ENCODE data around the gene ATP5F1E.
"Not testable (repeated sequence)": the region's sequence is repeated elsewhere in the genome, so short reads cannot be mapped to it uniquely, and the experiment has no call there.

Gene ATP5F1E

GRCh38 chr20:59019217-59019616 is 12.9 kb downstream of the ATP5F1E start, which contains the start of gene TUBB1:
Gene TUBB1 (plus strand): TSS chr20:59019429. CDS start chr20:59019523, 94 bp downstream.
- Mint-ChIP-seq H3K27ac (no peak within 1 kb of the TSS), H3K27me3 (no peaks in the 10 kb centered on the region), H3K4me3 (no peak within 1 kb of the TSS), H3K4me1 (ENCODE audit: low read depth) (peaks cover 29% of the 10 kb centered on the region), H3K9me3 (no peaks in the 10 kb centered on the region), H3K36me3 (ENCODE audit: low read depth) (peaks cover 20% of the 10 kb centered on the region)

- H3K27me3 Mint-ChIP-seq = no peaks in the 10 kb centered on the region
- H3K27ac Mint-ChIP-seq = no peak overlapping the region
- H3K9me3 Mint-ChIP-seq = no peaks in the 10 kb centered on the region
- H3K4me1 Mint-ChIP-seq (ENCODE audit: low read depth) = peaks cover 33% of the 10 kb centered on the region
- peaks cover 16% of the 10 kb centered on the region for H3K36me3 Mint-ChIP-seq (ENCODE audit: low read depth)
- H3K4me3 Mint-ChIP-seq = no peak overlapping the region
Measured at GRCh38 chr20:59018817-59019216, 13.3 kb downstream of the ATP5F1E start.

- Mint-ChIP-seq H3K4me3 (no peak overlapping the region), H3K27ac (peak overlapping the region; percentile 26)
Measured at GRCh38 chr20:59017493-59018231, 14.5 kb downstream of the ATP5F1E start.

GRCh38 chr20:59016795-59017492 is 15.2 kb downstream of the ATP5F1E start:
- H3K4me3 Mint-ChIP-seq = no peak overlapping the region
- no peaks in the 10 kb centered on the region for H3K9me3 Mint-ChIP-seq
- H3K36me3 Mint-ChIP-seq (ENCODE audit: low read depth) = no peaks in the 10 kb centered on the region
- H3K27me3 Mint-ChIP-seq = no peaks in the 10 kb centered on the region
- peaks cover 44% of the 10 kb centered on the region for H3K4me1 Mint-ChIP-seq (ENCODE audit: low read depth)
- H3K27ac Mint-ChIP-seq = peak overlapping the region; percentile 72

More at GRCh38 chr20:59017493-59018231, 14.5 kb downstream of the ATP5F1E start:
- Mint-ChIP-seq H3K27me3 (no peaks in the 10 kb centered on the region), H3K4me1 (ENCODE audit: low read depth) (peaks cover 41% of the 10 kb centered on the region), H3K9me3 (no peaks in the 10 kb centered on the region), H3K36me3 (ENCODE audit: low read depth) (peaks cover 5% of the 10 kb centered on the region)

DNA sequence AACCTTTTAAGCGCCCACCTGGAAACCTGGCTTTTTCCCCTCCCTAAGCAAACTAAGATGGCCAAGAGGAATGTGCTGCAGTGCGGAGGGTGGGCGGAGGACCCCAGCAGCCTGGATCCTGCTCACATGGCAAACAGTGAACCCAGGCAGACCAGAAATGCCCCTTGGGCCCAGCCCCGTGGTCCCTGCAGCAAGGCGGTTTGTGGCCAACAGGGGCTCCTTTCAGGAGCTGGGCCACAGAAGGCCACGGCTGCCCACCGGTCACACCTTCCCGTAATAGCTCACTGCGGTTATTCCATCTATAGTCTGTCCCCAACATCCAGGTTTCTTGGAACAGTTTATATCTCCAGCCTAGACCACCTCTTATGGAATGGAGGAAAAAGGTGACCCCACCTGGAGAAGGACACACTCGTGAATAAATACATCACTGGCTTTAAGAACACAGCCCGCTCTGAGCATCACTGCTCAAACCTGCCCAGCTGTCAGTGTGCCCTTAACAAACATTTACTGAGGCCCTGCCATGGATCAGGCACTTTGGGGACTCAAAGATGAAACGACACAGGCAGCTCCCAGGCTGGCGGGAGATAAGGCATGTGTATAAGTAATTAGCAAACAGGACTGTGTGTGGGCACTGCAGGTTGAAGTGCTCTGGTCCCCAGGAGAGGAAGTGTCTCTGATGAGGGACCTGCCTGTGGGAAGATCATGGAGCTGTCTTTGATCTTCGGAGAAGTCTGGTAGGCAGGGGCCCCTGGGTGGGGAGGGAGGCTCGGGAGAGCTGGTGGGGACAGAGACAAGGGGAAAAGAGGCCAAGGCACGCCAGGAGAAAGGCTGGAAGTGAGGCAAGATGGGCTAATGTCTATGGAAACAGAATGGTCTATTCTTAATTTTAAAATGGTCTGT is 16.1 kb downstream of the ATP5F1E start:
- H3K4me1 Mint-ChIP-seq (ENCODE audit: low read depth) = peaks cover 48% of the 10 kb centered on the region
- H3K27me3 Mint-ChIP-seq = no peaks in the 10 kb centered on the region
- peak overlapping the region; percentile 32 for H3K4me3 Mint-ChIP-seq
- H3K36me3 Mint-ChIP-seq (ENCODE audit: low read depth) = no peaks in the 10 kb centered on the region
- H3K27ac Mint-ChIP-seq = peak overlapping the region; percentile 72
- no peaks in the 10 kb centered on the region for H3K9me3 Mint-ChIP-seq

- H3K4me1 Mint-ChIP-seq (ENCODE audit: low read depth) = peaks cover 45% of the 10 kb centered on the region
Measured at GRCh38 chr20:59015411-59015810, 16.7 kb downstream of the ATP5F1E start.

DNA sequence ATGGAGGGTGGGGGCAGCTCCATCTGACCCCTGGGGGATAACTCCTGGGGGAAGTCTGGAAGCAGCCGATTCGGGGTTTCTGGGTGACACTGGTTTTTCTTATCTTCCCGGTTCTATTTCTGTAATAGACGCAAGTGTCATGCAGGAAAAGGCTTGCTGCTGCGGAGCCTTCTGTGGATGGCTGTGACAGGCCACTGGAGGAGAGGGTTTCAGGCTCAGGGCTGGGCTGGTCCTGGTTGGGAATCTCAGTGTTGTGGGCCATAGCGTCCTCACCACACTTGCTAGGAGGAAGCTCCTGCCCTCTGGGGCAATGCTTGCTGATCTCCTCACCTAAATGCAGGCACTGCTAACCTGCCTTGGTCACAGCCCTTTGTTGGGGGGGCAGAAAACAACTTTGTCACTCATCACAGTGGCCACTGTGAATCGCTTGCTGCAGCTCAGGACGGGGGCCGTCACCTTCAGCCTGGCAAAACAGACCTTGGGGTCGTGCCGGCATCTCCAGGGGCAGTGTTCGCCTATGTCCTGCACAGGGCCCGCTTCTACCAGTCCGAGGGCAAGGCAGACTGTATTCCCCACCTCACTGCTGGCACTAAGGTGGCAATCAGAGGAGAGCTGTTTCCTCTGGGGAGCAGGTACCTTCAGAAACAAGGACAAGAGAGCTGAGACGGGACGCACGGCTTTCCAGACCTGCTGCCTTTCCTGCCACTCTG is 17.3 kb downstream of the ATP5F1E start:
- Mint-ChIP-seq H3K27me3 (no peaks in the 10 kb centered on the region), H3K36me3 (ENCODE audit: low read depth) (no peaks in the 10 kb centered on the region), H3K27ac (peak overlapping the region; percentile 57), H3K9me3 (no peaks in the 10 kb centered on the region), H3K4me1 (ENCODE audit: low read depth) (peaks cover 45% of the 10 kb centered on the region), H3K4me3 (no peak overlapping the region)

More at GRCh38 chr20:59015411-59015810, 16.7 kb downstream of the ATP5F1E start:
- Mint-ChIP-seq H3K4me3 (no peak overlapping the region), H3K27me3 (no peaks in the 10 kb centered on the region), H3K27ac (no peak overlapping the region), H3K9me3 (no peaks in the 10 kb centered on the region), H3K36me3 (ENCODE audit: low read depth) (no peaks in the 10 kb centered on the region)

GRCh38 chr20:59013959-59014608 is 18.1 kb downstream of the ATP5F1E start:
- Mint-ChIP-seq H3K9me3 (no peaks in the 10 kb centered on the region), H3K27me3 (no peaks in the 10 kb centered on the region), H3K36me3 (ENCODE audit: low read depth) (no peaks in the 10 kb centered on the region), H3K4me1 (ENCODE audit: low read depth) (peaks cover 45% of the 10 kb centered on the region), H3K27ac (no peak overlapping the region), H3K4me3 (no peak overlapping the region)

DNA sequence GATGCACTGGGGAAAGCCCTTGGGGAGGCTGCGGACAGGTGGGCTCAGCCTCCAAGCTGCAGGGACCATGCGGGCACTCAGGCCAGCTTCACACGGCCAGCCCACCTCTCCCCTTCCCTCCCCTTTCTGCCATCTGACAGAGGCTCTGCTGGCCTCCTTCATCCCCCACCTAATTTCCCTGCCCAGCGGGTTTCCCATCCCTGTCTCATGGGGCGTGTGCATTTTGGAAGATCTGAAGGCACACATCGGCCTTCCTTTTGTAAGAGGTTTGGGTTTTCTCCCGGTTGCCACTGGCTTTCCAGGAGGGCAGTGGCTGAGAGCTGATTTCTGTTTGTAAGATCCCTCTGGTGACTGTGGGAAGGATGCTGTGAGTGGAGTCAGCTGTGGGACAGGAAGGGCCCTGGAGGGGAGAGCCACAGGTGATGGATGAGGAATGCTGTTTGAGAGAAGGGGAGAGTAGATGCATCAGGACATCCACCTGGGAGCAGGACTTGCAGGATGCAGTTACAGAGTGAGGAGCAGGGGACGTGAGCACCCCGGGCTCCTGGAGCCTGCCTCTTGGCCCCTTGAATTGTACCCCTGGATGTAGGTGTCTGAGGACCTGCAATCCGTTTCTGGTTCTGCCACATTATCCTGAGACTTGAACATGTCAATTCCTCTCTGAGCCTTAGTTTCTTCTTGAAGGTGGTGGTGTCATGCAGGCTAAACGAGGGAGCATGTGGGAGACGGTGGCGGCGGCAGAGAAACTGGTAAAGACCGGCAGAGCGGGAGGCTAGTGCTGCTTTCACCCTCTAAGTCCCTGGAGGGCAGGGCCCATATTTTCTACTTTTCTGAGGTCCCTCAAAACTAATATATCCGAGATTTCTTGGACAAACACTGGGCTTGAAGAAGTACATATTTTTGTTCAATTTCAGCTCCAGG is 18.8 kb downstream of the ATP5F1E start:
- Mint-ChIP-seq H3K27me3 (no peaks in the 10 kb centered on the region), H3K4me1 (ENCODE audit: low read depth) (peaks cover 45% of the 10 kb centered on the region), H3K9me3 (no peaks in the 10 kb centered on the region), H3K27ac (no peak overlapping the region), H3K36me3 (ENCODE audit: low read depth) (no peaks in the 10 kb centered on the region), H3K4me3 (no peak overlapping the region)

GRCh38 chr20:59011874-59012157 is 20.3 kb downstream of the ATP5F1E start:
- H3K27ac Mint-ChIP-seq = not testable (repeated sequence)

GRCh38 chr20:59010995-59011873 is 20.9 kb downstream of the ATP5F1E start:
- Mint-ChIP-seq H3K36me3 (ENCODE audit: low read depth) (no peaks in the 10 kb centered on the region), H3K4me1 (ENCODE audit: low read depth) (peaks cover 32% of the 10 kb centered on the region), H3K4me3 (no peak overlapping the region), H3K27me3 (no peaks in the 10 kb centered on the region), H3K9me3 (no peaks in the 10 kb centered on the region), H3K27ac (no peak overlapping the region)

More at GRCh38 chr20:59011874-59012157, 20.3 kb downstream of the ATP5F1E start:
- H3K36me3 Mint-ChIP-seq (ENCODE audit: low read depth); H3K27me3 Mint-ChIP-seq; H3K4me3 Mint-ChIP-seq; H3K9me3 Mint-ChIP-seq: not testable (repeated sequence)
- H3K4me1 Mint-ChIP-seq (ENCODE audit: low read depth) = peaks cover 38% of the 10 kb centered on the region

GRCh38 chr20:59010321-59010994 is 21.7 kb downstream of the ATP5F1E start:
- H3K36me3 Mint-ChIP-seq (ENCODE audit: low read depth) = no peaks in the 10 kb centered on the region
- H3K4me3 Mint-ChIP-seq = no peak overlapping the region
- H3K9me3 Mint-ChIP-seq = no peaks in the 10 kb centered on the region
- H3K4me1 Mint-ChIP-seq (ENCODE audit: low read depth) = peaks cover 34% of the 10 kb centered on the region
- H3K27ac Mint-ChIP-seq = no peak overlapping the region
- no peaks in the 10 kb centered on the region for H3K27me3 Mint-ChIP-seq

All from stimulated activated naive CD8-positive, alpha-beta T cell treated with anti-CD3 and anti-CD28 coated beads, Interleukin-15, Interleukin-2, amounts not matched to agents 100 ng/mL and 50 ng/mL, for 24 hours (primary cell).